ENCODE measurements around the gene ADK. TPM values are rescaled to one million over a fixed set of nuclear protein-coding genes. Genes with fewer than 3 reads are reported as not detected.

ADK gene
- total RNA-seq, 1 donor from 2014 or later: 8.4 TPM

- DNase-seq (ENCODE audit: low spot score): no peak
These were observed 585.0 kb downstream of the ADK start for GRCh38 chr10:74736029-74736428.

GRCh38 chr10:74738052-74738451 is 587.0 kb downstream of the ADK start:
- no peak for DNase-seq (ENCODE audit: low spot score)

GRCh38 chr10:74738542-74738941 is 587.5 kb downstream of the ADK start:
- DNase-seq (ENCODE audit: low spot score): no peak

- DNase-seq (ENCODE audit: low spot score): peak; percentile 6
These were observed 588.1 kb downstream of the ADK start for GRCh38 chr10:74738985-74739567.

- no peak for DNase-seq (ENCODE audit: low spot score)
These were observed 592.4 kb downstream of the ADK start for GRCh38 chr10:74743401-74743800.

GRCh38 chr10:74745449-74745848 is 594.4 kb downstream of the ADK start:
- DNase-seq (ENCODE audit: low spot score): no peak

GRCh38 chr10:74746813-74747212 is 595.8 kb downstream of the ADK start:
- DNase-seq (ENCODE audit: low spot score): no peak

- no peak for DNase-seq (ENCODE audit: low spot score)
These were observed 597.5 kb downstream of the ADK start for GRCh38 chr10:74748468-74749031.

- DNase-seq (ENCODE audit: low spot score): no peak
These were observed 599.8 kb downstream of the ADK start for GRCh38 chr10:74750848-74751274.

- DNase-seq (ENCODE audit: low spot score): no peak
These were observed 601.5 kb downstream of the ADK start for GRCh38 chr10:74752371-74753040.

GRCh38 chr10:74753442-74754211 is 602.6 kb downstream of the ADK start:
- peak; percentile 56 for DNase-seq (ENCODE audit: low spot score)

- peak; percentile 17 for DNase-seq (ENCODE audit: low spot score)
These were observed 603.4 kb downstream of the ADK start for GRCh38 chr10:74754381-74754821.

- DNase-seq (ENCODE audit: low spot score): no peak
These were observed 604.3 kb downstream of the ADK start for GRCh38 chr10:74755273-74755672.

Other genes starting within 250 kb of the ADK start
- gene PLAU, start 240.1 kb upstream of the ADK start, total RNA-seq (ENCODE audit: insufficient read depth, low replicate concordance): 20.5 TPM
- gene VCL, start 153.1 kb upstream of the ADK start, total RNA-seq (ENCODE audit: insufficient read depth, low replicate concordance): 410 TPM
- gene AP3M1, start 393 bp upstream of the ADK start, total RNA-seq (ENCODE audit: insufficient read depth, low replicate concordance): 30.8 TPM

Measured in umbilical cord (tissue), 2 donors.